ENCODE measurements around the gene CHP1.
"Not testable (repeated sequence)": the region's sequence is repeated elsewhere in the genome, so short reads cannot be mapped to it uniquely, and the experiment has no call there.

The CHP1 gene

GRCh38 chr15:41230650-41231421 lies at the start of gene CHP1, which contains the start of gene EXD1:
TSS of gene CHP1 (plus strand) at chr15:41231268. CDS start at chr15:41231383, 115 bp downstream.
TSS of gene EXD1 (minus strand) at chr15:41230757. CDS start at chr15:41226575, 4,182 bp downstream.
- DNase-seq (ENCODE audit: low spot score) = peak; percentile 96

DNA sequence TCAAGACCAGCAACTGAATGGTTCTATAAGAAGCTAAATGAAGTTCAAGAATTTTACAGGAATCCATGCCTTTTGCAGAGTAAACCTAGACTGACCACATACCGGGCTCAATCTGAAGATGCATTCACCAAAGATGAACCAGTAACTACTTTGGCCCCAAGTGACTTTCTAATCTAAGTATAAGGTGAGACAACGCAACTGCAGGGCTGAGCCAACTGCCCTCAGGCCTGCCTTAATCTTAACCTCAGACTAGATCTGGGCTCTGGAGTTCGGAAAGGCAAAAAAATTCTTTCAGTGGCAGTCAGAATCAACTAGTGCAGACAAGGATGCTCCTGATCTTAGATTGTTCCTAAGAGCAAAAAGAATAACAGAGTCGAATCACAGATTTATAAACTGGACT lies 48.8 kb upstream of the CHP1 start:
- DNase-seq (ENCODE audit: low spot score) = no peak

- no peak for DNase-seq (ENCODE audit: low spot score)
These were observed 47.5 kb upstream of the CHP1 start for GRCh38 chr15:41183581-41183980.

GRCh38 chr15:41194444-41194843 lies 36.6 kb upstream of the CHP1 start:
- no peak for DNase-seq (ENCODE audit: low spot score)

GRCh38 chr15:41199470-41199869 lies 31.6 kb upstream of the CHP1 start:
- no peak for DNase-seq (ENCODE audit: low spot score)

DNA sequence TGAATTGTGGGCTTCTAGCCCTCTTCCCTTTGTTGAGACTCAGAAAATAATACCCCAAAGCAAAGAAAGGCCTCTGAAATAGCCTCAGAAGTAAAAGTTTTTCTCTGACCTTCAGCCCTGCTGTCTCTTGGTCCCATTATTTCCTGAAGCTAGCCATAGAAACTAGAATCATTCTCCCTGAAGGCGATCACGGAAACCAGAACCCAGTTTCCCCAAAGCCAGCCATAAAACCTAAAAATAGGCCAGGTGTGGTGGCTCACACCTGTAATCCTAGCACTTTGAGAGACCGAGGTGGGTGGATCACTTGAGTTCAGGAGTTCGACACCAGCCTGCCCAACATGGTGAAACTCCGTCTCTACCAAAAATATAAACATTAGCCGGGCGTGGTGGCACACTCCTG lies 27.7 kb upstream of the CHP1 start:
- no peak for DNase-seq (ENCODE audit: low spot score)

- DNase-seq (ENCODE audit: low spot score) = no peak
These were observed 25.8 kb upstream of the CHP1 start for GRCh38 chr15:41205315-41205714.

GRCh38 chr15:41207687-41208448 lies 23.2 kb upstream of the CHP1 start:
- no peak for DNase-seq (ENCODE audit: low spot score)

GRCh38 chr15:41215708-41216107 lies 15.4 kb upstream of the CHP1 start:
- DNase-seq (ENCODE audit: low spot score) = no peak

GRCh38 chr15:41218851-41219250 lies 12.2 kb upstream of the CHP1 start:
- no peak for DNase-seq (ENCODE audit: low spot score)

DNA sequence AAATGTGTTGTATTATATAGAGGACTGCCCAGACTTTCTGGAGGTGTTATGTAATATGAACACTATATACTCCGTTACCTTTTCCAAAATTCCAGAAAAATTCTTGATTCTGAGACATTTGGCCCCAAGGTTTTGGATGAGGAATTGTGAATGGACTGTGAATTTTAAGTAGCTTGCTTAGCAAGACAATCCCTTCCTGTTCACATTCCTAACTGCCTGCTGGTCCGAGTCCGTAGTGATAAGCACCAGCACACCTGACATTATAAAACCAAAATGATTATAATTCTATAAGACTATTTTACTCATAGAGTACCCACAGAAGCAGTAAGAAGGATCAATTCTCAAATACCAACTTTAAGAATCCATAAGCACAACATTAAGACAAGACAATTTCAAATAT lies 11.7 kb upstream of the CHP1 start:
- no peak for DNase-seq (ENCODE audit: low spot score)

DNA sequence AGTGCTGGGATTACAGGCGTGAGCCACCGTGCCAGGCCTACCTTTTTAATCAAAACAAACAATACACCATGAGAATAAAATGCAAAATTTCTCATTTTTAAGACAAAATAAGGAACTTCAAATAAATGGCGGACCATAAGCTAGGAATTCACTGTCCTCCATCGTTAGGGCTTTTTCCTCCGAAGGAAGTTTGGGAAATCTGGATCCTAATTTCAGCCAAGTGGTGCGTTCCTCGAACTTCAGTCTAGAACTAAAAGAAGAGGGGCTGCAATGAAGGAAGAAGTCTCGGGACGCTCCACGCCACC lies 771 bp upstream of the CHP1 start:
- no peak for DNase-seq (ENCODE audit: low spot score)

DNA sequence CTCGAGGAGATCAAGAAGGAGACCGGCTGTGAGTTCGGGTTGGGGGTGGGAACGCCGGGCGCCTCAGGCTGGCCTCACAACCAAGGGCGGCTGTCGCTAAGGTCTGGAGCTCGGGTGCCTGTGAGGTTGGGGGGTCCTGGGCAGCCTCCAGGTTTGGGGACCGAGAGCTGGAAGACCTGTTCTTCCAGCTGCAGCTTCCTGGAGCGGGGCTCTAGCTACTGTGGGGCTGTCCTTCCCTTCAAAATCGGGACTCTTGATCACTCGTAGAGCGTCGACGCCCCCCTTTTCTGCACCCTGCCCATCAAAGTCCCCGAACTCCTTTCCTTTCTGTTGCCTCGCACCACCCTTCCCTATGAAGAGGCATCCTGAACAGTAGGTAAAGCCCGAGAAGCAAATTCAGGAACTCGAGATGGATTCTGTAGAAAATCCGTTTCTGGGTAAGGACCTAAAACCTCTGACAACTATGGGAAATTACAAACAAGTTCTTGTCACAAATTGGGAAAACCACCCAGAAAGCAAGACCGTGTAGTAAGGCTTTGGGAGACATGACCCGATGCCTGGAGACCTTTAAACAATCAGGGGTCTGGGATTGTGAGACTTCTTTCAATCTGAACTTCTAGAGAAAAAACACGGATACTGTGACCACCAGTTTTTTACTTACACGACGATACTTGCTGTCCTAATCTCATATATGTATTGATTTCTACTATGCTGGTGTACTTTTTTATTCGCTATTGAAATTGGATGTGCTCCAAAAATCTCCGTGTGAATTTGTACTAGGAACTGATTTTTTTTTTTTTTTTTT lies 556 bp downstream of the CHP1 start:
- no peak for DNase-seq (ENCODE audit: low spot score)

DNA sequence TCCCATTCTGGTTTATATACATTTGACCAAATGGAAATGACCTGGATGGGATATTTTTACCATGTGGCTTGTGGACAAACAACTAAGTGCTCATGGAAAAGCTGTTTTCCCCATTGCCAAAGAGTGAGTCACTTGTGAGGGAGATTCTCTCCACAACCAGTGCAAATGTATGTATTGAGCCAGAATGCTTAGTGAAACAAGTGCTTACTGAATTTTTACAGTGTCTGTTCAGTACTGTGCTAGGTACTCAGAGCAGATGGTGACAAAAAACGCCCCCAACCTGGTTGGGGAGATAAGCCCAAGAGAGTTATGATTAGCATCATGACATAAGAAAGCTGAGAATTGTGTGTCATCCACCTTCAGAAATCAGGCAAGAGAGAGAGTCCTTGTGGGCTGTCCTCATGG lies 2.3 kb downstream of the CHP1 start:
- DNase-seq (ENCODE audit: low spot score) = peak; percentile 42

- not testable (repeated sequence) for DNase-seq (ENCODE audit: low spot score)
These were observed 4.2 kb downstream of the CHP1 start for GRCh38 chr15:41235228-41235627.

- DNase-seq (ENCODE audit: low spot score) = no peak
These were observed 4.9 kb downstream of the CHP1 start for GRCh38 chr15:41235929-41236328.

DNA sequence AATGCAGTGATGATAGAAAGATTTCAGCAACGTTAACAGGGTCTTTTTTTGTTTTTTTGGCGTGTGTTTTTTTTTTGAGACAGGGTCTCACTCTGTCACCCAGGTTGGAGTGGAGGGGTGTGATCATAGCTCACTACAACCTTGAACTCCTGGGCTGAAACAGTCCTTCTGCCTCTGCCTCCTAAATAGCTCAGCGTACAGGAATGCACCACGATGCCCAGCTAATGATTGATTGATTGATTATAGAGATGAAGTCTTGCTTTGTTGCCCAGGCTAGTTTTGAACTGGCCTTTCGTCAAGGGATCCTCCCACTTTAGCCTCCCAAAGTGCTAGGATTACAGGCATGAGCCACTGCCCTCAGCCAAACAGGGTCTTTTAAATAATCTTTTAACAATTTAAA lies 7.0 kb downstream of the CHP1 start:
- DNase-seq (ENCODE audit: low spot score) = no peak

DNA sequence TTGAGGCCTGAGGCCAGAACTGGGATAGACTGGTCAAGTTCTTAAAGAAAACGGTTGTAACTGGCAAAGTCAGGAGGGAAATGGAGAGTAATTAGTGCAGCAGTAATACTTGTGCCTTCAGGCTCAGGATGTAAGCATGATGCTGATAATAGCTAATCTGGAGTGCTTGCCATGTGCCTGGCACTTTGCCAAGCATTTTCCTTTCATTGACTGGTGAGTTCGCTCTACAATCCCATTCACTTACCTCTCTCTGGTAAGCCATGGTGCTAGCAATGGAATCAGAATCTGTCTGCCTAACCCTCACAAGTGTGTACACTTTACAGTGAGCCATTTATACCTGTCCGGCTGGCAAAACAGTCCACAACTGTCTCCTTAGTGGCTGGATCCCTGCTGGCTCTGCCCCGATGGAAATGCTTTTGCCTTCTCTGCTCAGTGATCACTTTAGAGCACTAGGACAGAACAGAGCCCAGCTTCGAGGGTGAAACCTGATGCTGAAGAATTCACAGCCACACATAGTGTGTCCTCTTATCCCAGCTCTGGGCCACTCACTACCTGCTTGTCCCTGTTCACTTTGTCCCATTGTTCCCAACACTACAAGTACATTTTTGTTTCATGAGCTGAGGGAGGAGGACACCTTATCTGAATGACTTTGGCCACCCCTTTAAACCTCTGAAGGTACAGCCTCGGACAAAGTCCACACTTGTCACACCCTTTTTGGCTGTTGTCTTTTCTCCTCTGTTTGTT lies 10.3 kb downstream of the CHP1 start:
- peak; percentile 48 for DNase-seq (ENCODE audit: low spot score)

- DNase-seq (ENCODE audit: low spot score) = not testable (repeated sequence)
These were observed 19.7 kb downstream of the CHP1 start for GRCh38 chr15:41250745-41251144.

- no peak for DNase-seq (ENCODE audit: low spot score)
These were observed 20.3 kb downstream of the CHP1 start for GRCh38 chr15:41251411-41251810.

DNA sequence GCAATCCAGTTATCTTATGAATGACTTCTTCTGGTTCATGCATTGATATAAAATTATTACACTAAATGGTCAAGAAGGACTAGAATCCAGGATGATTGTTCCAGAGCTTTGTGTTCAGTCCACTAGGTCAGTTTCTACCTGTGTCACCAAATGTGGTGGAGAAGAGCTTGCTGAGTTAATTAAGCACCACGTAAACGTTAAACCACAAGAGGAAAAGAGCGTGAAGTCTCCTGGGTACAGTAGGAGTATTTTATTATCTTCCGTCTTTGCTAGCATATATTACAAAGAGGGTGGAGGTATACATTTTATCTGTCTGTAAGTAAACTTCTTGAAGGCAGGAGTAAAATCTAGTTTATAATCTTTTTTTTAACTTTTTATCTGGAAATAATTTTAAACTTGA lies 23.5 kb downstream of the CHP1 start:
- DNase-seq (ENCODE audit: low spot score) = peak; percentile 4

GRCh38 chr15:41256103-41256502 lies 25.0 kb downstream of the CHP1 start:
- DNase-seq (ENCODE audit: low spot score) = no peak

All from hematopoietic multipotent progenitor cell treated with erythropoietin and hydrocortisone succinate and interleukin-3 and kit ligand, for 17 days (in vitro differentiated cells).